ENCODE data around the gene METAP1D. TPM values are rescaled to one million over a fixed set of nuclear protein-coding genes. Genes with fewer than 3 reads are reported as not detected.

METAP1D gene
- polyA plus RNA-seq, 1 of the 3 experiments (the other 2 are of a cell fraction), result 10.3 TPM

DNA sequence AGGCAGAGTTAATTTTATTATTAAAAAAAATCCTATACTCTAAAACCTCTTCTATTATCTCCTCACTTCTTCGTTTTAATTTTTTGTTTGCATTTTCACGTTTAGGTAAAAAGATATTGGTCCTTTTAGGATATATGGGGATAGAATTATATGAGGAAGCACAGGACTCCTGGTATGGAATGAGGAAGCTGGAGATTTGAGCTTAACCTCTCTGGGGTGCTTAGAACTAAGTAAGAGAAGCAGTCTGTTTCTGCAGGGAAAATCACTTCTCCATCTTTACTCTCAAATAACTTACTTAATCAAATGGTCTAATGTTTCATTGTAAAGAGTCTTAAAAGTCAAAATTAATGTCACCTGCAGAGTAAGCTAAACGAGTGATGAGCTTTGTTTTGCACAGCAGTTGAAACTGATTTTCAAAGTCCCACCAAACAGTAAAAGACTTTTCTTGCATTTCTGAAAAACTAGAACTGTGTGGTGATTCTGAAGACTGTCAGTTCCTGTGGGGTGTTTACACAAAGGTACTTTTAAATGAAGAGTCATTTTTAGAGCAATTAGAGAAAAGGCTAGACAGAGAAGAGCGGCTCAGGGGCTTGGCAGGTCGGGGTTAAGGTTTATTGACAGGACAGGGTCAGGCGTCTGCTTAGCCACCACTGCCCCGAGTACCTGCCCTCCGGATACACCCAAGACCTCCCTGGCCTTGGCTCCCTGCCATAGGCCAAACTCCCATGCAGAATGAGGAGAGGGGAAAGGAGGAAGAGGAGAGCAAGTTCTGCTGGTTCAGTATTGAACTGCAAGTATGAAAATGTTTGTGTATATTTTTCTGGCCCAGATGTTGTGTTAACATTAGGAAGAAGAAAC is 21.6 kb downstream of the METAP1D start:
- TF ChIP-seq RCOR1 (IDR thresholded peaks at IDR 0.05; ENCODE audit: low read length) (no peak), MXI1 (IDR thresholded peaks at IDR 0.05; ENCODE audit: low read depth, low read length) (no peak), ELF1 (IDR thresholded peaks at IDR 0.05) (no peak), MAX (IDR thresholded peaks at IDR 0.05; ENCODE audit: low read depth) (no peak), TAF1 (IDR thresholded peaks at IDR 0.05; ENCODE audit: borderline replicate concordance, low read depth, low read length) (no peak), RXRA (IDR thresholded peaks at IDR 0.05; ENCODE audit: borderline replicate concordance, low read depth) (no peak)
- 55% methylated on average over 8 of the region's 8 CpGs for WGBS (ENCODE audit: low lambda C conversion rate)
- DNase-seq, result no peak
- H2AFZ ChIP-seq (ENCODE audit: low read depth), result peak overlapping the region; percentile 26; the same call in 1 of the 2 replicates
- no peak overlapping the region for H3K9ac ChIP-seq
- H3F3A ChIP-seq (replicated peaks; ENCODE audit: insufficient read depth), result no peaks in the 10 kb centered on the region
- no peak overlapping the region for H3K27ac ChIP-seq (ENCODE audit: low read depth in 2 of 2, low read length in 1 of 2)
- H3K9me3 ChIP-seq, result no peaks in the 10 kb centered on the region
- POLR2A ChIA-PET, result no interaction called here
- no peaks in the 10 kb centered on the region for H3K9me2 ChIP-seq
- H3K4me3 ChIP-seq (ENCODE audit: low read depth in 2 of 2, low read length in 1 of 2), result no peak overlapping the region
- H3K79me2 ChIP-seq (ENCODE audit: insufficient read depth), result no peaks in the 10 kb centered on the region
- peaks cover 6 to 18% of the 10 kb centered on the region in 2 experiments; a peak in 2 of 4 replicates for H3K4me1 ChIP-seq (ENCODE audit: control insufficient read depth in 1 of 2, insufficient read depth in 2 of 2, low read depth in 1 of 2, low read length in 1 of 2)
- H3K4me2 ChIP-seq, result no peak overlapping the region
- no peaks in the 10 kb centered on the region for H4K20me1 ChIP-seq (ENCODE audit: insufficient read depth)
- H3K36me3 ChIP-seq (replicated peaks in 1 of 2; ENCODE audit: control insufficient read depth in 1 of 2, insufficient read depth in 2 of 2, low read length in 1 of 2), result no peaks in the 10 kb centered on the region
- no peaks in the 10 kb centered on the region for H3K27me3 ChIP-seq (ENCODE audit: insufficient read depth)
- CTCF ChIA-PET, result no interaction called here

DNA sequence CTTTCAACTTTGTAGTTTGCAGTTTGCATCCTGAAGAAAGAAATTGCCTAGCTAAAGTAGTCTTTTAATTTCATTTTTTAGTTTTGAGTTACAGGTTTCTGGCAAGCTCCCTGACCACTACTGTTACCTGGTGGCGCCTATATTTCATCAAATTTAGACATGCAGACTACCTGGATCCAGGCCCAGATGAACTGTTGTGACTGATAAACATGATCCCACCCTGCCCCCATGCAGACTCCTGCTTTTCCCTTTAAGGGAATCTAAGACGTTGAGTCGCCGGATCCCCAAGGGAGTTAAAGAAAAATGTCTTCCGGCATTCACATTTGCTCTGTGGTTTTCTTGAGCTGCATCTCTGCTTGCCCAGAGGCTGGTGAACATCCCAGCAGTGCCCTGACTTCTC is 22.2 kb downstream of the METAP1D start:
- Histone ChIP-seq H3K27ac (ENCODE audit: low read depth in 2 of 2, low read length in 1 of 2) (no peak overlapping the region), H2AFZ (ENCODE audit: low read depth) (peak overlapping the region; percentile 26; the same call in 1 of the 2 replicates), H3K4me3 (ENCODE audit: low read depth in 2 of 2, low read length in 1 of 2) (no peak overlapping the region), H4K20me1 (ENCODE audit: insufficient read depth) (no peaks in the 10 kb centered on the region), H3K27me3 (ENCODE audit: insufficient read depth) (no peaks in the 10 kb centered on the region), H3K4me2 (no peak overlapping the region), H3F3A (replicated peaks; ENCODE audit: insufficient read depth) (no peaks in the 10 kb centered on the region), H3K36me3 (replicated peaks in 1 of 2; ENCODE audit: control insufficient read depth in 1 of 2, insufficient read depth in 2 of 2, low read length in 1 of 2) (no peaks in the 10 kb centered on the region), H3K79me2 (ENCODE audit: insufficient read depth) (no peaks in the 10 kb centered on the region), H3K4me1 (ENCODE audit: control insufficient read depth in 1 of 2, insufficient read depth in 2 of 2, low read depth in 1 of 2, low read length in 1 of 2) (peaks cover 6 to 18% of the 10 kb centered on the region in 2 experiments; a peak in 2 of 4 replicates), H3K9me3 (no peaks in the 10 kb centered on the region), H3K9ac (no peak overlapping the region), H3K9me2 (no peaks in the 10 kb centered on the region)
- DNase-seq, result no peak
- 53% methylated on average over 5 of the region's 5 CpGs for WGBS (ENCODE audit: low lambda C conversion rate)
- ChIA-PET CTCF (no interaction called here), POLR2A (no interaction called here)
- TF ChIP-seq RAD21 (IDR thresholded peaks at IDR 0.05; ENCODE audit: low read length), result no peak
- no peak for TF ChIP-seq MEF2A (IDR thresholded peaks at IDR 0.05; ENCODE audit: borderline replicate concordance, low read depth)
- no peak for TF ChIP-seq TEAD4 (IDR thresholded peaks at IDR 0.05; ENCODE audit: borderline replicate concordance, insufficient read depth)
- no peak for TF ChIP-seq FOSL2 (IDR thresholded peaks at IDR 0.05; ENCODE audit: borderline replicate concordance, low read depth)
- TF ChIP-seq EP300 (IDR thresholded peaks at IDR 0.05; ENCODE audit: borderline replicate concordance in 1 of 2, low read depth in 1 of 2, low read length in 1 of 2), result no peak
- TF ChIP-seq NFIC (IDR thresholded peaks at IDR 0.05; ENCODE audit: borderline replicate concordance), result no peak
- TF ChIP-seq RCOR1 (IDR thresholded peaks at IDR 0.05; ENCODE audit: low read length), result no peak
- no peak for TF ChIP-seq JUND (IDR thresholded peaks at IDR 0.05)
- no peak for TF ChIP-seq FOXM1 (IDR thresholded peaks at IDR 0.05; ENCODE audit: low read depth)
- TF ChIP-seq, protein P1, sequence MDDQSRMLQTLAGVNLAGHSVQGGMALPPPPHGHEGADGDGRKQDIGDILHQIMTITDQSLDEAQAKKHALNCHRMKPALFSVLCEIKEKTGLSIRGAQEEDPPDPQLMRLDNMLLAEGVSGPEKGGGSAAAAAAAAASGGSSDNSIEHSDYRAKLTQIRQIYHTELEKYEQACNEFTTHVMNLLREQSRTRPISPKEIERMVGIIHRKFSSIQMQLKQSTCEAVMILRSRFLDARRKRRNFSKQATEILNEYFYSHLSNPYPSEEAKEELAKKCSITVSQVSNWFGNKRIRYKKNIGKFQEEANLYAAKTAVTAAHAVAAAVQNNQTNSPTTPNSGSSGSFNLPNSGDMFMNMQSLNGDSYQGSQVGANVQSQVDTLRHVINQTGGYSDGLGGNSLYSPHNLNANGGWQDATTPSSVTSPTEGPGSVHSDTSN (IDR thresholded peaks at IDR 0.05), result no peak
- no peak for TF ChIP-seq SIN3A (IDR thresholded peaks at IDR 0.05; ENCODE audit: borderline replicate concordance, low read depth, low read length)
- TF ChIP-seq MXI1 (IDR thresholded peaks at IDR 0.05; ENCODE audit: low read depth, low read length), result no peak
- TF ChIP-seq SMC3 (IDR thresholded peaks at IDR 0.05; ENCODE audit: low read depth, low read length), result no peak
- no peak for TF ChIP-seq ELF1 (IDR thresholded peaks at IDR 0.05)
- no peak for TF ChIP-seq NRF1 (IDR thresholded peaks at IDR 0.05; ENCODE audit: low read depth, low read length)
- TF ChIP-seq POLR2AphosphoS5 (IDR thresholded peaks at IDR 0.05; ENCODE audit: low read depth, low read length), result no peak

Data from SK-N-SH (cell line).